ENCODE data around the gene CLASP1.

The CLASP1 gene

DNA sequence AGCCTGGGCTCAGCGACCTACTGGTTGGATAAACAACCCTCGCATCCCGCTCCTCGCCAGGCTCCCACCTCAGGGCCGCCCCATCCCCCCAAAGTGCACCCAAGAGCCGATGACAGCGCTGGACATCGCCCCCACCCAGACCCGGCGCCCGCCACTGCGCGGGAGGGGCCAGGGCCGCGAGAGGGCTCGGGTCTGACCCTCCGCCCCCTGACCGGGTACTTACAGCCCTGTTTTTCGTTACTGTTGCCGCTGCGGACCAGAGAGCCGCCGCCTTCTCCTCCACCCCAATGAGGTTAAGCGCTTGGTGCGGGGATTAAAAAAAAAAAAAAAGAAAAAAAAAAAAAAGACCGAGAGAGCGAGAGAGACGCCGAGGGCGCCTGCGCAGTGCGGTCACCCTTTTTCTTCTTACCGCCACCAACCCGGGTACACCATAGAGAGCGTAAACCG is at the start of gene CLASP1:
Gene CLASP1, minus strand, starts transcription at position 314 of the 447 bp plus-strand sequence. CDS start 43,567 bp downstream, outside the sequence.
- TF ChIP-seq, protein P1, sequence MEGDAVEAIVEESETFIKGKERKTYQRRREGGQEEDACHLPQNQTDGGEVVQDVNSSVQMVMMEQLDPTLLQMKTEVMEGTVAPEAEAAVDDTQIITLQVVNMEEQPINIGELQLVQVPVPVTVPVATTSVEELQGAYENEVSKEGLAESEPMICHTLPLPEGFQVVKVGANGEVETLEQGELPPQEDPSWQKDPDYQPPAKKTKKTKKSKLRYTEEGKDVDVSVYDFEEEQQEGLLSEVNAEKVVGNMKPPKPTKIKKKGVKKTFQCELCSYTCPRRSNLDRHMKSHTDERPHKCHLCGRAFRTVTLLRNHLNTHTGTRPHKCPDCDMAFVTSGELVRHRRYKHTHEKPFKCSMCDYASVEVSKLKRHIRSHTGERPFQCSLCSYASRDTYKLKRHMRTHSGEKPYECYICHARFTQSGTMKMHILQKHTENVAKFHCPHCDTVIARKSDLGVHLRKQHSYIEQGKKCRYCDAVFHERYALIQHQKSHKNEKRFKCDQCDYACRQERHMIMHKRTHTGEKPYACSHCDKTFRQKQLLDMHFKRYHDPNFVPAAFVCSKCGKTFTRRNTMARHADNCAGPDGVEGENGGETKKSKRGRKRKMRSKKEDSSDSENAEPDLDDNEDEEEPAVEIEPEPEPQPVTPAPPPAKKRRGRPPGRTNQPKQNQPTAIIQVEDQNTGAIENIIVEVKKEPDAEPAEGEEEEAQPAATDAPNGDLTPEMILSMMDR (IDR thresholded peaks at IDR 0.05; ENCODE audit: low read depth, low read length) = no peak
- Histone ChIP-seq H3K9me3 (ENCODE audit: severe bottlenecking) (no peaks in the 10 kb centered on the region), H3K27ac (peak within 1 kb of the TSS; percentile 96), H3K36me3 (peaks cover 13% of the 10 kb centered on the region), H3K4me3 (ENCODE audit: low read depth, low read length) (peak within 1 kb of the TSS; percentile 89), H3K27me3 (ENCODE audit: insufficient read depth, low read depth, severe bottlenecking) (no peaks in the 10 kb centered on the region)
- peak; percentile 75 for DNase-seq

DNA sequence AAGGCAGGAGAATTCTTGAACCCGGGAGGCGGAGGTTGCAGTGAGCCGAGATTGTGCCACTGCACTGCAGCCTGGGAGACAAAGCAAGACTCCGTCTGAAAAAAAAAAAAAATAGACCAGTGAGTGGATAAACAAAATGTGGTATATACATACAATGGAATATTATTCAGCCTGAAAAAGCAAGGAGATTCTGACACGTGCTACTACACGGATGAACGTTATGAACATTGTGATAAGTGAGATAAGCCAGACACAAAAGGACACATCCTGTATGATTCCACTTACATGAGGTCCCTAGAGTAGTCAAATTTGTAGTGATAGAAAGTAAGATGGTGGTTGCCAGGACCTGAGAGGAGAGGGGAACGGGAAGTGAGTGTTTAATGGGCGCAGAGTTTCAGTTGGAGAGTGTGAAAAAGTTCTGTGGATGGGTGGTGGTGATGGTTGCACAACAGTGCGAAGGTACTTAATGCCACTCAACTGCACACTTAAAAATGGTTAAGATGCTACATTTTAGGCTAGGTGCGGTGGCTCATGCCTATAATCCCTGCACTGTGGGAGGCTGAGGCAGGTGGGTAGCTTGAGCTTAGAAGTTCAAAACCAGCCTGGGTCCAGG is 49.2 kb upstream of the CLASP1 start:
- Histone ChIP-seq H3K27ac (no peak overlapping the region), H3K27me3 (ENCODE audit: insufficient read depth, low read depth, severe bottlenecking) (no peaks in the 10 kb centered on the region), H3K4me3 (ENCODE audit: low read depth, low read length) (no peak overlapping the region), H3K36me3 (no peaks in the 10 kb centered on the region), H3K9me3 (ENCODE audit: severe bottlenecking) (no peaks in the 10 kb centered on the region)
- DNase-seq = no peak
- TF ChIP-seq, protein P1 (IDR thresholded peaks at IDR 0.05; ENCODE audit: low read depth, low read length) = no peak

DNA sequence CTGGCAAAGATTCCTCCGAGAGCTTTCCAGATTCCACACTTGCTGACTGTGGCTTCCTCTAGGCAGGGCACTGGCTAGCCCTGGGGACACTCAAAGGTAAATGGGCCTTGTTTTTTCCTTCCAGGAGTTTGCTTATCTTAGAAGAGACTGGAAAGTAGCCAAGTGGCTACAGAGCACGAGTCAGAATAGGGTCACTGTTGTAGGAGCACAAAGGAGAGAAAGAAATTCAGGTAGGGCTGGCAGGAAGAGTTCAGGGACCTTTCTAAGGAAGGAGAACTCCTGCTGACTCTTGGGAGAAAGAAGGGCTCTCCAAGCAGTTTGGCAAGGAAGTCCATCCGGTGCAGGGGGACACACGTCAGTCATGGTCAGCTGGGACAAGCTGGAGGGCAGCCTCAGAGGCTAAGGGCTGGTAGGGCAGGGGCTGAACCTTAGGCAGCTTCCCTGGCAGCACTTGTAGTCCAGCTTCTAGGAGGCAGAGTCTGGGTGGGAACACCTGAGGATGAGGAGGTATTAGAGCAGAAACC is 47.9 kb upstream of the CLASP1 start:
- H3K4me3 ChIP-seq (ENCODE audit: low read depth, low read length) = no peak overlapping the region

DNA sequence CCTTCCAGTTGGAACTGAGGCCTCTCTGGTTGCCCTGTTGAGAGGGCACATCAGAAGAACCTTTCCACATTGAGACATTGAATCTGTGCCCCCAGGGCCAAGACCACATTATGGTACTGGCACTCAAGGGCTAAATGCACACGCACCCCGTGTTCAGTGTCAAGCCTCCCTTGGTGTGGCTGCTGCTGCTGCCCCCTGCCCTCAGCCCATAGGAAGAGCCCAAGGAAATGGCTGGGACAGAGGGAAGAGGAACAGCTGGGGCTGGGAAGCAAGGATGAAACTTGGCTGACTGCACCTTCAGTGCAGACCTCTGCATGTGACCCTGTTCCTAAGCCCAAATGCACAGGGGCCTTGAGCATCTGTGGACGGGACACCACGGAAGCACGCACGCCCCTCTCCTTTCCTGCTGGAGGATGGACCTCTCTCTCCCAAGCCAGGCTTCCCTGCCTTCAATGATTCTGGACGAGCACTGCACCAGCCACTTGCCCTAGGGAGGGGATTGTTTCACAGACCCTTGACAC is 47.2 kb upstream of the CLASP1 start:
- TF ChIP-seq, protein P1 (IDR thresholded peaks at IDR 0.05; ENCODE audit: low read depth, low read length) = no peak
- Histone ChIP-seq H3K27ac (no peak overlapping the region), H3K4me3 (ENCODE audit: low read depth, low read length) (no peak overlapping the region), H3K36me3 (no peaks in the 10 kb centered on the region), H3K9me3 (ENCODE audit: severe bottlenecking) (no peaks in the 10 kb centered on the region), H3K27me3 (ENCODE audit: insufficient read depth, low read depth, severe bottlenecking) (no peaks in the 10 kb centered on the region)
- no peak for DNase-seq

More for the DNA sequence above, 47.9 kb upstream of the CLASP1 start:
- H3K27me3 ChIP-seq (ENCODE audit: insufficient read depth, low read depth, severe bottlenecking) = no peaks in the 10 kb centered on the region
- H3K36me3 ChIP-seq = no peaks in the 10 kb centered on the region
- TF ChIP-seq, protein P1 (IDR thresholded peaks at IDR 0.05; ENCODE audit: low read depth, low read length) = no peak
- no peak for DNase-seq
- H3K27ac ChIP-seq = no peak overlapping the region
- H3K9me3 ChIP-seq (ENCODE audit: severe bottlenecking) = no peaks in the 10 kb centered on the region

DNA sequence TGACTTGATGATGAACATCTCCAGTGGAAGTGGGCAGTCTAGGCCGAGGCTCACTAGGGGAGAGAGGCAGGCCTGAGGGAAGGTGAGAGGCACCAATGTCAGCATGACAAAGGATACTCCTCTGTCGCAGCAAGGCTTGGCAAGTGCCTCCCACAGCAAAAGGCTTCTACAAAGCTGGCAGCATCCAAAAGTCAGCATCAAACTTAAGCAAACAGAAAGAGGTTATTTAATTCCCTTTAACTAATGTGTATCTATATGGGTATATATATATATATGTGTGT is 45.8 kb upstream of the CLASP1 start:
- Histone ChIP-seq H3K36me3 (no peaks in the 10 kb centered on the region), H3K27me3 (ENCODE audit: insufficient read depth, low read depth, severe bottlenecking) (no peaks in the 10 kb centered on the region), H3K27ac (no peak overlapping the region), H3K9me3 (ENCODE audit: severe bottlenecking) (no peaks in the 10 kb centered on the region), H3K4me3 (ENCODE audit: low read depth, low read length) (no peak overlapping the region)
- TF ChIP-seq, protein P1 (IDR thresholded peaks at IDR 0.05; ENCODE audit: low read depth, low read length) = no peak
- no peak for DNase-seq

All from WERI-Rb-1 (cell line).